ENCODE measurements around the gene CDH22.

CDH22 gene

DNA sequence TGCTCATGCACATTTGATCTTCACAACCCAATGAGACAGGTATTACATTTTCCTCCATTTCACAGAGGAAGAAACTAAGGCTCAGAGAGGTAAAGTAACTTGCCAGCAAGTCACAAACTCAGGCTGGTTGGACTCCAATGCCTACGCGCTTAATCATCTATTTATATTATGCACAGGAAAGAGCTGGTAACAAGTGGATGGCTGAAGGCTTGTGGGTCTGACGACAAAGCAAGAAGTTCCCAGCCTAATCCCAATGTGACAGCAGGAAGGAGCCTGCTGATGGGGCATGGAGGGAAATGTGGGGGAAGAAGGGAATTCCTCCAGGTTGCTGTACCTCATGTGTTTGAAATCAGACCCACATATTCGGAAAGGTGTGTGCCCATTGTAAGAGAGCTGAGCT, 3.9 kb downstream of the CDH22 start:
- Histone ChIP-seq H3K9ac (no peak overlapping the region), H3K27ac (no peak overlapping the region), H3K27me3 (peaks cover 37 to 51% (median 48%) of the 10 kb centered on the region in 11 experiments), H3K4me2 (no peak overlapping the region), H3K9me3 (replicated peaks in 1 of 11) (no peaks in the 10 kb centered on the region), H4K20me1 (peaks cover 0 to 47% (median 16%) of the 10 kb centered on the region in 11 experiments; a peak in 15 of 22 replicates), H3K4me1 (peaks cover 10 to 16% (median 13%) of the 10 kb centered on the region in 10 experiments; a peak in 18 of 20 replicates), H3K4me3 (no peak overlapping the region), H3K36me3 (no peaks in the 10 kb centered on the region)
- TF ChIP-seq Cebpa-rat (IDR thresholded peaks at IDR 0.05): no peak

DNA sequence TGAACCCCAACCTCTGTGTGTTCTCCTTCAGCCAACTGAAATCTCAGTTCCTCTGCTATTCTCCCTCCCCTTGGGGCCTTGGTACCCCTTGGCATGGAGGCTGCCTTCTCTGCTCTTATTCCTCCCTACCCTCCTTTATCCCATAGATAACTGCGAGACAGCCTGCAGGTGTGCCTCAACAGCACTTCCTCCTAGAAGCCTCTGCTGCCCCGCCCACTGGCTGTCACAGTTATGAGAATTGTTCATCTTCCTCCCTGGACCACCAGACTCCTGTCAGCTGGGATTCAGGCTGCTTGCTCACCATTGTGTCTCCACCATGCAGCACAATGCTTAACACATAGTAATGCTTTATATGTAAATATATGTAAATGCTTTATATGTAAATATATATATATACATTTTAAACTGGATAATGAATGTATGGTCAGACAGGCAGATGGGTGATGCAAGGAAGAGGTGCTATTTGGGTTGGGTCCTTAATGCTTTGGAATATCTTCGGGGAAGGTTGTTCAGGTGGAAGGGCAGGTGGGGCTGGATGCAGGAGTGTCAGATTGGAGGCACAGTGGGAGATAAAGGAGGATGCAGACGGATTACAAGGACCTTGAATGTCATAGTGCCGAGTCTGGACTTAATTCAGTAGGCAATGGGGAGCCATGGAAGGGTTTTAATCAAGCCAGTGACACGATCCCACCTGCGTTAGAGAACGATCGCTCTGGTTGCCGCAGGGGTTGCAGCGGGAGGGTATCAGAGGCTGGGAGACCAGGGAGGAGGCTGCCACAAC, 4.9 kb downstream of the CDH22 start:
- Histone ChIP-seq H3K27ac (no peak overlapping the region), H3K4me2 (no peak overlapping the region), H3K9me3 (replicated peaks in 1 of 11) (no peaks in the 10 kb centered on the region), H3K9ac (no peak overlapping the region), H4K20me1 (peaks cover 0 to 40% (median 10%) of the 10 kb centered on the region in 11 experiments; a peak in 15 of 22 replicates), H3K4me1 (peaks cover 6 to 12% (median 9%) of the 10 kb centered on the region in 10 experiments; a peak in 18 of 20 replicates), H3K4me3 (no peak overlapping the region), H3K36me3 (no peaks in the 10 kb centered on the region), H3K27me3 (peaks cover 27 to 41% (median 38%) of the 10 kb centered on the region in 11 experiments)
- no peak for TF ChIP-seq Cebpa-rat (IDR thresholded peaks at IDR 0.05)

DNA sequence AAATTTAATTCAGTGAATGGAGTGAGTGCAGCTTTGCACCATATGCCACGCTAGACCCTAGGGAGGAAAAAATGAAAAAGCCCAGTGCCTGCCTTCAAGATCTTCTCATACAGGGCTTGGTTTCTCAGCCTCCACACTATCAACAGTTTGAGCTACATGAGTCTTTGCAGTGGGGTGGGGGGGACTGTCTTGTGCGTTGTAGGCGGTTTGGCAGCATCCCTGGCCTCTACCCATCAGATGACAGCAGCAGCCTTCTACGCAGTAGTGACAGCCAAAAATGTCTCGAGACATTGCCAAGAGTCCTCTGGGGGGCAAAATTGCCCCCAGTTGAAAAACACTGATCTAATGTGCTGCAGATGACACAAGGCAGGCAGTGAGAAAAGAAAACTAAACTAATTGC, 6.2 kb downstream of the CDH22 start:
- Histone ChIP-seq H3K9me3 (replicated peaks in 1 of 11) (no peaks in the 10 kb centered on the region), H4K20me1 (peaks cover 0 to 34% (median under 1%) of the 10 kb centered on the region in 11 experiments; a peak in 13 of 22 replicates), H3K4me2 (no peak overlapping the region), H3K4me3 (no peak overlapping the region), H3K27me3 (peaks cover 15 to 28% (median 25%) of the 10 kb centered on the region in 11 experiments), H3K36me3 (no peaks in the 10 kb centered on the region), H3K27ac (no peak overlapping the region), H3K9ac (no peak overlapping the region), H3K4me1 (peaks cover 0 to under 1% (median under 1%) of the 10 kb centered on the region in 10 experiments; a peak in 12 of 20 replicates)
- TF ChIP-seq Cebpa-rat (IDR thresholded peaks at IDR 0.05): no peak

DNA sequence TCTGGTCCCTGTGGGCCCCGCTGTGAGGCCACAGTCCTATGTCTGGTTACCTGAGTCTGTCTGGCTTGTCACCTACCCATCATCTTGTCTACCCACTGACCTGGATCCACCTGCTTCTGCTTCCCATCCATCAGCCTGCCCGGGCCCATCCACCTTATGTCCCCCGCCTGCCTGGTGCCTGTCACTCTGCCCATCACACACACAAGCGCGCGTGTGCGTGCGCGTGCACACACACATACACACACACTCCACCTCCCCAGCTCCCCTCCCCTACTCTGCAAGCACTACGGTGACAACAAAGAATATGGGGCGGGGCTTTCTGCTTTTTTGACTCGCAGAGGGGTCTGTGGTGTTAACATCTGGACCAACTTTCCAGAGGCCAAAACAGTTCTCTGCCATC, 8.0 kb downstream of the CDH22 start:
- H3K4me1 ChIP-seq: no peaks in the 10 kb centered on the region
- no peak overlapping the region for H3K9ac ChIP-seq
- H3K27me3 ChIP-seq: peaks cover 0 to 23% (median 10%) of the 10 kb centered on the region in 11 experiments; a peak in 12 of 22 replicates
- H3K27ac ChIP-seq: no peak overlapping the region
- H3K36me3 ChIP-seq: no peaks in the 10 kb centered on the region
- no peak overlapping the region for H3K4me3 ChIP-seq
- no peak for TF ChIP-seq Cebpa-rat (IDR thresholded peaks at IDR 0.05)
- H3K4me2 ChIP-seq: no peak overlapping the region
- H3K9me3 ChIP-seq (replicated peaks in 1 of 11): no peaks in the 10 kb centered on the region
- peaks cover 0 to 24% (median 0%) of the 10 kb centered on the region in 11 experiments; a peak in 6 of 22 replicates for H4K20me1 ChIP-seq

DNA sequence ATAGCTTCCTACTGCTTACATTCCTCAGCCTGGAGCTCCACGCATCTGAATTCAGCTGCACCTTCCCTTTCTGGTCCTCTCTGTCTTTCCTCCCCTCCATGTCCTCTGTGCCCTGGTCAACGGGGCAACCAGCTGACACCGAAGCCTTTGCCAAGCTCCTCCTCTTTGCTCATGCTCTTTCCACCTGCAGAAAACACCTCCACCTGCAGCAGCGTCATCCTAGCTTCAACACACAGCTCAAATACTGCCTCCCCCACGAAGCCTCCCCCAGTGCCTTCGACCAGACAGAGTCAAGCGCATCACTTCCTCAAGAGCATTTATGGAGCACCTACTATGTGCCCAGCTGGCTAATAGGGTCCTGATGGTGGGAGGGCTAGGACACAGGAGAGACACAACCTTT, 9.2 kb downstream of the CDH22 start:
- peaks cover 0 to 26% (median 0%) of the 10 kb centered on the region in 11 experiments; a peak in 8 of 22 replicates for H4K20me1 ChIP-seq
- TF ChIP-seq Cebpa-rat (IDR thresholded peaks at IDR 0.05): no peak
- no peak overlapping the region for H3K9ac ChIP-seq
- H3K4me1 ChIP-seq: no peaks in the 10 kb centered on the region
- no peaks in the 10 kb centered on the region for H3K9me3 ChIP-seq (replicated peaks in 1 of 11)
- no peak overlapping the region for H3K4me3 ChIP-seq
- no peak overlapping the region for H3K4me2 ChIP-seq
- H3K27ac ChIP-seq: no peak overlapping the region
- H3K27me3 ChIP-seq: peaks cover 3 to 25% (median 10%) of the 10 kb centered on the region in 11 experiments; a peak in 11 of 22 replicates
- H3K36me3 ChIP-seq: no peaks in the 10 kb centered on the region

DNA sequence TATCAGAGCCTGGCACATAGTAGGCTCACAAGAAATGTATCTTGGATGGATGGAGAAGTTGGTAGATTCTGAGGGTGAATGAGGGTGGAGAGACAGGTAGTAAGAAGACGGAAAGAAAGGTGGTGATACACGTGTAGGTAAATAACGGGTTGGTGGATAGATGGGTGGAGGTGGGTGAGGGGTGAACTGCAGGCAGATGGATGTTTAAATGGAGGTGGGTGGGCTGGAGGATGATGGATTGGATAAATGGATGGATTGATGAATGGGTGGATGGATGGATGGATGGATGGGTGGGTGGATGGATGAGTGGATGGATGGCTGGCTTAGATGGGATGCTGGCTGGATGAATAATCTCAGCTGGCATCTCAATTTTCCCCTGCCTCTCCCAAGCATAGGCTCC, 9.9 kb downstream of the CDH22 start:
- H3K9me3 ChIP-seq (replicated peaks in 1 of 11): no peaks in the 10 kb centered on the region
- H4K20me1 ChIP-seq: peaks cover 0 to 20% (median 0%) of the 10 kb centered on the region in 11 experiments; a peak in 8 of 22 replicates
- no peak overlapping the region for H3K9ac ChIP-seq
- H3K27me3 ChIP-seq: peaks cover 3 to 30% (median 13%) of the 10 kb centered on the region in 11 experiments; a peak in 11 of 22 replicates
- H3K4me2 ChIP-seq: no peak overlapping the region
- H3K36me3 ChIP-seq: no peaks in the 10 kb centered on the region
- no peak overlapping the region for H3K4me3 ChIP-seq
- no peak for TF ChIP-seq Cebpa-rat (IDR thresholded peaks at IDR 0.05)
- H3K4me1 ChIP-seq: no peaks in the 10 kb centered on the region
- H3K27ac ChIP-seq: no peak overlapping the region

DNA sequence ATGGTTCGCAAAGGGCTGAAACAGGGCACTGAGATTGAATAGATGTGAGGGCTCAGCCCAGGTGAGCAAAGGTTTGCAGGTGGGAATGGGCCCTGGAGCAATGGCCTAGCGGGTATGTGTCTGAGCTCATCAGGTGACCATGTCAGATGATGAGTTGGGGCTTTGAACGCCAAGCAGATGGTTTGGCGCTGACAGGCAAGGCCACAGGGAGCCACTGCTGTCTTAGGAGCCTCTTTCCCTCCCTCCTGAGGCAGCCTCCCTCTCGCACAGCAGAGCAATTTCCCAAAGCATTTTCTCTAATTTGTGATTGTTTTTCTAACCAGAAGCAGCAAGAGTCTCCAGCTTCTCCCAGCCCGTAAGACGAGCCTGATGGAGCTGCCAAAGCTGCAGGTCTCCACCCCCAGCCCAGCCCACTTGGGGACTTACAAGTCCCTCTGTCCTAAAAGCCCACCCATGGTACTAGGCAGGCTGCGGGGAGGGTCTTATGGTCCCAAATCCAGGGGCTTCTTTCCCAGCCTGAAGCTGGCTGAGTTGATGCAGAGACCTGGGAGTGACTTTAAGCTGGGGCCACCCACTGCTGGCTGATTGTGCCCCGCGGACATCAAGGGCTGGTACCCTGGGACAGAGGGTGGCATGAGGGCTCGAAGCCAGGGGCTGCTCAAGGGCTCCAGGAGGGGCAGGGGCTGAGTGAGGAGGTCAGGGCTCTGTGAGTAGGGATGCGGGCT, 11.6 kb downstream of the CDH22 start:
- no peak for TF ChIP-seq Cebpa-rat (IDR thresholded peaks at IDR 0.05)
- Histone ChIP-seq H3K27me3 (peaks cover 3 to 30% (median 14%) of the 10 kb centered on the region in 11 experiments; a peak in 11 of 22 replicates), H3K27ac (no peak overlapping the region)

DNA sequence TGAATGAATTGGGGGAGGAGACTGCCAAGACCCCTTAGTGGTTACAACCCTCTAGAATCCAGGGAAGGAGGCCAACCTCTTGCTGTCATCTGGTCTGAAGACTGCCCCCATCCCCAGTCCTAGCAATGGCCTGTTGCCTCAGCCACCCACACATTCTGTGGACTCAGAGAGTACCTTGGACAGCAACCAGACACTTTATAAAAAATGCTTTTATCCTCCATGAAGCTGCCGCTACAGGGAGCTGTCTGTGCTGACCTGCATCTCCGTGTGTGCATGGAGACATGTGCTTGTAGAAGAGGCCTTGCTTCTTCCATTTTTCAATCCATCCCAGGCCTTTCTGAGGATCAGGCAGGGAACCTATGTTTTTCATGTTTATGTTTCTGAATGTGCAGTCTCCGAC, 15.2 kb downstream of the CDH22 start:
- no peaks in the 10 kb centered on the region for H3K9me3 ChIP-seq (replicated peaks in 1 of 11)
- peaks cover 3 to 30% (median 14%) of the 10 kb centered on the region in 11 experiments; a peak in 11 of 22 replicates for H3K27me3 ChIP-seq
- no peak overlapping the region for H3K9ac ChIP-seq
- peaks cover 0 to 29% (median 0%) of the 10 kb centered on the region in 11 experiments; a peak in 4 of 22 replicates for H4K20me1 ChIP-seq
- no peaks in the 10 kb centered on the region for H3K36me3 ChIP-seq
- no peak overlapping the region for H3K4me2 ChIP-seq
- no peak for TF ChIP-seq Cebpa-rat (IDR thresholded peaks at IDR 0.05)
- H3K4me3 ChIP-seq: no peak overlapping the region
- no peak overlapping the region for H3K27ac ChIP-seq
- H3K4me1 ChIP-seq: no peaks in the 10 kb centered on the region

More for the DNA sequence above, 11.6 kb downstream of the CDH22 start:
- Histone ChIP-seq H3K4me3 (no peak overlapping the region), H3K4me2 (no peak overlapping the region), H3K9me3 (replicated peaks in 1 of 11) (no peaks in the 10 kb centered on the region), H3K36me3 (no peaks in the 10 kb centered on the region), H4K20me1 (peaks cover 0 to 27% (median 0%) of the 10 kb centered on the region in 11 experiments; a peak in 6 of 22 replicates), H3K9ac (no peak overlapping the region), H3K4me1 (no peaks in the 10 kb centered on the region)

DNA sequence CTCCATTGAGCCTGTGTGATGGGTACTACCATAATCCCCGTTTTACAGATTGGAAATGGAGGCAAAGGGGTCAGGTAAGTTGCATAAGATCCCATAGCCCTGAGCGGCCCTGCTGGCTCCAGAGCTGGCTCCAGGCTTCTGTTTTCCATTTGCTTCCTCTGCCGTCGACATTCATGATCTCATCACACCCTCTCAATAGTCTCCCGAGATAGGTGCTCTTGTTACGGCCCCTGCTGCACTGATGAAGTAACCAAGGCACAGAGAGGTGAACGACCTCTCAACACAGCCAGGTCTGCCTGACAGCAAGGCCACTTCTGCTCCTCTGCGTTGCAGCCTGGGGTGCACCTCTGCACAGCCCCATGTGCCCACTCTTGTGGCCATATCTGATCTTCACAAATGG, 16.9 kb downstream of the CDH22 start:
- no peaks in the 10 kb centered on the region for H3K9me3 ChIP-seq (replicated peaks in 1 of 11)
- H4K20me1 ChIP-seq: peaks cover 0 to 25% (median 0%) of the 10 kb centered on the region in 11 experiments; a peak in 4 of 22 replicates
- H3K4me2 ChIP-seq: no peak overlapping the region
- no peak overlapping the region for H3K4me3 ChIP-seq
- peaks cover 3 to 28% (median 14%) of the 10 kb centered on the region in 11 experiments; a peak in 11 of 22 replicates for H3K27me3 ChIP-seq
- TF ChIP-seq Cebpa-rat (IDR thresholded peaks at IDR 0.05): no peak
- H3K9ac ChIP-seq: no peak overlapping the region
- no peaks in the 10 kb centered on the region for H3K36me3 ChIP-seq
- no peak overlapping the region for H3K27ac ChIP-seq
- H3K4me1 ChIP-seq: no peaks in the 10 kb centered on the region

Data from BLaER1 treated with 17β-estradiol and CSF1 and Interleukin-3, amounts not matched to agents 10 nM and 100 nM (cell line).